HepG2 (cell line): ENCODE measurements around the gene NAV2. TPM values are rescaled to one million over a fixed set of nuclear protein-coding genes. Genes with fewer than 3 reads are reported as not detected.

Experiments
- CREB1 ChIP-seq, 2 experiments: fragments of 450-650 bp in 1 of 2; IDR thresholded peaks; 2 replicates each; pipeline ENCODE4 v1.6.1; 2016 to 2017; ENCODE audit warnings: control low read depth in 1 of 2, mild to moderate bottlenecking in 1 of 2, missing compliant biosample characterization in 1 of 2, missing genetic modification characterization in 1 of 2
- ELF3 ChIP-seq: IDR thresholded peaks from 2 replicates; pipeline ENCODE4 v1.6.1; 2016; ENCODE audit warnings: missing genetic modification reagents, missing compliant biosample characterization
- EP300 ChIP-seq, 3 experiments: sonication (generic) in 1 of 3; formaldehyde crosslinking in 1 of 3; IDR thresholded peaks; 2 replicates each; pipeline versions ENCODE4 v1.5.1 to v1.6.1; 2011 to 2020; ENCODE audit warnings: low read depth in 2 of 3, low read length in 2 of 3, borderline replicate concordance in 1 of 3, improper control_type of control experiment in 1 of 3, mild to moderate bottlenecking in 1 of 3, missing genetic modification reagents in 1 of 3, moderate library complexity in 1 of 3
- FOXA3 ChIP-seq: IDR thresholded peaks from 2 replicates; pipeline ENCODE4 v1.6.1; 2016; ENCODE audit warnings: missing genetic modification reagents, missing compliant biosample characterization
- HOMEZ ChIP-seq: IDR thresholded peaks from 2 replicates; pipeline ENCODE4 v1.6.1; 2016; ENCODE audit warnings: low read depth
- MAF1 ChIP-seq: sonication (generic); formaldehyde crosslinking; IDR thresholded peaks from 2 replicates; pipeline ENCODE4 v1.5.0; 2020; ENCODE audit warnings: missing genetic modification reagents, borderline replicate concordance
- SALL1 ChIP-seq: sonication (generic); formaldehyde crosslinking; IDR thresholded peaks from 2 replicates; pipeline ENCODE4 v1.8.0; 2022; ENCODE audit warnings: mild to moderate bottlenecking, missing genetic modification reagents
- SMC3 ChIP-seq: IDR thresholded peaks from 2 replicates; pipeline ENCODE4 v1.6.1; 2011; ENCODE audit warnings: low read length, improper control_type of control experiment
- SRF ChIP-seq: IDR thresholded peaks from 2 replicates; pipeline ENCODE4 v1.6.1; 2011; ENCODE audit warnings: mild to moderate bottlenecking, low read depth, low read length, moderate library complexity
- ZC3H13 ChIP-seq: sonication (generic); formaldehyde crosslinking; IDR thresholded peaks from 2 replicates; pipeline ENCODE4 v1.8.1; 2023; ENCODE audit warnings: mild to moderate bottlenecking, missing genetic modification reagents, moderate library complexity
- ZNF710 ChIP-seq: sonication (generic); formaldehyde crosslinking; IDR thresholded peaks from 2 replicates; pipeline ENCODE4 v1.5.0; 2020; ENCODE audit warnings: mild to moderate bottlenecking, missing genetic modification reagents, borderline replicate concordance
- ZNF740 ChIP-seq: sonication (generic); formaldehyde crosslinking; IDR thresholded peaks from 2 replicates; pipeline ENCODE4 v1.4.0; 2020; ENCODE audit warnings: missing genetic modification reagents
- ZNF792 ChIP-seq: IDR thresholded peaks from 2 replicates; pipeline ENCODE4 v1.6.1; 2016
- polyA plus RNA-seq, 8 experiments: library from polyadenylated mRNA; depleted of rRNA in 3 of 8; stranded (reverse) in 7 of 8; unstranded in 1 of 8; fragments of >200 nt; fragmentation: Illumina TruSeq in 4 of 8; extraction: Trizol in 4 of 8; gene quantifications; 2 replicates each; pipeline versions ENCODE4 v1.2.1 to v1.2.3, GENCODE V29; 2011 to 2016; ENCODE audit warnings: low read depth in 4 of 8, missing spikeins in 1 of 8, mixed read lengths in 1 of 8; ENCODE audit not compliant: insufficient read depth in 1 of 8
- total RNA-seq, 5 experiments: library from RNA; depleted of rRNA; stranded (reverse); fragments of >200 nt; fragmentation: Illumina TruSeq; extraction: Trizol; gene quantifications; 2 replicates each; pipeline ENCODE4 v1.2.3, GENCODE V29; 2016; ENCODE audit warnings: low read depth in 1 of 5
- TF ChIP-seq, protein P1 (sequence below): sonication (generic); formaldehyde crosslinking; IDR thresholded peaks from 2 replicates; pipeline ENCODE4 v1.5.0; 2020; ENCODE audit warnings: mild to moderate bottlenecking, missing genetic modification reagents, borderline replicate concordance
- TF ChIP-seq, protein P2 (sequence below), 2 experiments: sonication (generic) in 1 of 2; formaldehyde crosslinking in 1 of 2; IDR thresholded peaks; 2 replicates each; pipeline versions ENCODE4 v1.4.0 to v1.6.1; 2018 to 2020; ENCODE audit warnings: missing genetic modification reagents in 2 of 2, borderline replicate concordance in 1 of 2, low read depth in 1 of 2, mild to moderate bottlenecking in 1 of 2, missing biosample characterization in 1 of 2

The NAV2 gene
- total and polyA plus RNA-seq, 2 of the 13 experiments (the other 11 are each of a cell fraction or from before 2014, with no cell fraction given), result 9.3 to 34.6 TPM

DNA sequence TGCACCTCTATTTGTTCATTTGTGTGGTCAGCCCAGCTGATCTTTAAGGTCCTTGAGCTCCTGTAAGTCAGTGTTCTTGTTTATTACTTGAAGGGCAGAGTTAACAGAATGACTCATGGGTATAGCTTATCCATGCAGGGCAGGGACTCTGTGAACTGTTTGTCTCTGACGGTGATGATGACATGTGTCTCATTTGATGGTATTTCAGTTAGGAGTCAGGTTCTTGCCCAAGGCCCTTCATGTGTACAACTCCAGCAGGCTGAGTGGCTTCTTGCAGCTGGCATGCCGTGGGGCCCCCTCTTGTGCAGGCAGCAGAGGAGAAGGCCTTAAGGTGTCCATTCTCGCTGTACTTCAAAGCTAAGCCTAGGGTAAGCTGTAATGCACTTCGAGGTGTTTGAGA lies 282.5 kb downstream of the NAV2 start (continued):
- TF ChIP-seq, protein P1, sequence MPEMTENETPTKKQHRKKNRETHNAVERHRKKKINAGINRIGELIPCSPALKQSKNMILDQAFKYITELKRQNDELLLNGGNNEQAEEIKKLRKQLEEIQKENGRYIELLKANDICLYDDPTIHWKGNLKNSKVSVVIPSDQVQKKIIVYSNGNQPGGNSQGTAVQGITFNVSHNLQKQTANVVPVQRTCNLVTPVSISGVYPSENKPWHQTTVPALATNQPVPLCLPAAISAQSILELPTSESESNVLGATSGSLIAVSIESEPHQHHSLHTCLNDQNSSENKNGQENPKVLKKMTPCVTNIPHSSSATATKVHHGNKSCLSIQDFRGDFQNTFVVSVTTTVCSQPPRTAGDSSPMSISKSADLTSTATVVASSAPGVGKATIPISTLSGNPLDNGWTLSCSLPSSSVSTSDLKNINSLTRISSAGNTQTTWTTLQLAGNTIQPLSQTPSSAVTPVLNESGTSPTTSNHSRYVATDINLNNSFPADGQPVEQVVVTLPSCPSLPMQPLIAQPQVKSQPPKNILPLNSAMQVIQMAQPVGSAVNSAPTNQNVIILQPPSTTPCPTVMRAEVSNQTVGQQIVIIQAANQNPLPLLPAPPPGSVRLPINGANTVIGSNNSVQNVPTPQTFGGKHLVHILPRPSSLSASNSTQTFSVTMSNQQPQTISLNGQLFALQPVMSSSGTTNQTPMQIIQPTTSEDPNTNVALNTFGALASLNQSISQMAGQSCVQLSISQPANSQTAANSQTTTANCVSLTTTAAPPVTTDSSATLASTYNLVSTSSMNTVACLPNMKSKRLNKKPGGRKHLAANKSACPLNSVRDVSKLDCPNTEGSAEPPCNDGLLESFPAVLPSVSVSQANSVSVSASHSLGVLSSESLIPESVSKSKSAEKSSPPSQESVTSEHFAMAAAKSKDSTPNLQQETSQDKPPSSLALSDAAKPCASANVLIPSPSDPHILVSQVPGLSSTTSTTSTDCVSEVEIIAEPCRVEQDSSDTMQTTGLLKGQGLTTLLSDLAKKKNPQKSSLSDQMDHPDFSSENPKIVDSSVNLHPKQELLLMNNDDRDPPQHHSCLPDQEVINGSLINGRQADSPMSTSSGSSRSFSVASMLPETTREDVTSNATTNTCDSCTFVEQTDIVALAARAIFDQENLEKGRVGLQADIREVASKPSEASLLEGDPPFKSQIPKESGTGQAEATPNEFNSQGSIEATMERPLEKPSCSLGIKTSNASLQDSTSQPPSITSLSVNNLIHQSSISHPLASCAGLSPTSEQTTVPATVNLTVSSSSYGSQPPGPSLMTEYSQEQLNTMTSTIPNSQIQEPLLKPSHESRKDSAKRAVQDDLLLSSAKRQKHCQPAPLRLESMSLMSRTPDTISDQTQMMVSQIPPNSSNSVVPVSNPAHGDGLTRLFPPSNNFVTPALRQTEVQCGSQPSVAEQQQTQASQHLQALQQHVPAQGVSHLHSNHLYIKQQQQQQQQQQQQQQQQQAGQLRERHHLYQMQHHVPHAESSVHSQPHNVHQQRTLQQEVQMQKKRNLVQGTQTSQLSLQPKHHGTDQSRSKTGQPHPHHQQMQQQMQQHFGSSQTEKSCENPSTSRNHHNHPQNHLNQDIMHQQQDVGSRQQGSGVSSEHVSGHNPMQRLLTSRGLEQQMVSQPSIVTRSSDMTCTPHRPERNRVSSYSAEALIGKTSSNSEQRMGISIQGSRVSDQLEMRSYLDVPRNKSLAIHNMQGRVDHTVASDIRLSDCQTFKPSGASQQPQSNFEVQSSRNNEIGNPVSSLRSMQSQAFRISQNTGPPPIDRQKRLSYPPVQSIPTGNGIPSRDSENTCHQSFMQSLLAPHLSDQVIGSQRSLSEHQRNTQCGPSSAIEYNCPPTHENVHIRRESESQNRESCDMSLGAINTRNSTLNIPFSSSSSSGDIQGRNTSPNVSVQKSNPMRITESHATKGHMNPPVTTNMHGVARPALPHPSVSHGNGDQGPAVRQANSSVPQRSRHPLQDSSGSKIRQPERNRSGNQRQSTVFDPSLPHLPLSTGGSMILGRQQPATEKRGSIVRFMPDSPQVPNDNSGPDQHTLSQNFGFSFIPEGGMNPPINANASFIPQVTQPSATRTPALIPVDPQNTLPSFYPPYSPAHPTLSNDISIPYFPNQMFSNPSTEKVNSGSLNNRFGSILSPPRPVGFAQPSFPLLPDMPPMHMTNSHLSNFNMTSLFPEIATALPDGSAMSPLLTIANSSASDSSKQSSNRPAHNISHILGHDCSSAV (CRISPR knock-in tag), result no peak
- peak; percentile 67 for TF ChIP-seq CREB1 (IDR thresholded peaks at IDR 0.05)
- no peak for TF ChIP-seq CREB1 (CRISPR knock-in tag; IDR thresholded peaks at IDR 0.05)
- peak; percentile 67; the same call in 1 of the 2 replicates for TF ChIP-seq FOXA3 (CRISPR knock-in tag)
- TF ChIP-seq, protein P2, sequence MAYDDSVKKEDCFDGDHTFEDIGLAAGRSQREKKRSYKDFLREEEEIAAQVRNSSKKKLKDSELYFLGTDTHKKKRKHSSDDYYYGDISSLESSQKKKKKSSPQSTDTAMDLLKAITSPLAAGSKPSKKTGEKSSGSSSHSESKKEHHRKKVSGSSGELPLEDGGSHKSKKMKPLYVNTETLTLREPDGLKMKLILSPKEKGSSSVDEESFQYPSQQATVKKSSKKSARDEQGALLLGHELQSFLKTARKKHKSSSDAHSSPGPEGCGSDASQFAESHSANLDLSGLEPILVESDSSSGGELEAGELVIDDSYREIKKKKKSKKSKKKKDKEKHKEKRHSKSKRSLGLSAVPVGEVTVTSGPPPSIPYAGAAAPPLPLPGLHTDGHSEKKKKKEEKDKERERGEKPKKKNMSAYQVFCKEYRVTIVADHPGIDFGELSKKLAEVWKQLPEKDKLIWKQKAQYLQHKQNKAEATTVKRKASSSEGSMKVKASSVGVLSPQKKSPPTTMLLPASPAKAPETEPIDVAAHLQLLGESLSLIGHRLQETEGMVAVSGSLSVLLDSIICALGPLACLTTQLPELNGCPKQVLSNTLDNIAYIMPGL (CRISPR knock-in tag; IDR thresholded peaks at IDR 0.05; ENCODE audit: borderline replicate concordance in 1 of 2, low read depth in 1 of 2), result no peak
- peak; percentile 39; the same call in 1 of the 2 replicates for TF ChIP-seq SALL1 (CRISPR knock-in tag)
- TF ChIP-seq SMC3, result peak; percentile 29; the same call in 1 of the 2 replicates
- no peak for TF ChIP-seq SRF
- no peak for TF ChIP-seq MAF1 (CRISPR knock-in tag)
- TF ChIP-seq ZNF792 (CRISPR knock-in tag), result peak; percentile 19; the same call in 1 of the 2 replicates
- TF ChIP-seq ZC3H13 (CRISPR knock-in tag), result no peak
- TF ChIP-seq EP300 (IDR thresholded peaks at IDR 0.05; ENCODE audit: low read depth in 2 of 2, low read length in 2 of 2), result peak; percentile 34 to 39; a peak in 2 of 4 replicates
- TF ChIP-seq EP300 (CRISPR knock-in tag; IDR thresholded peaks at IDR 0.05; ENCODE audit: borderline replicate concordance), result peak; percentile 55; the same call in 1 of the 2 replicates
- TF ChIP-seq ZNF710 (CRISPR knock-in tag), result no peak
- TF ChIP-seq ZNF740 (CRISPR knock-in tag), result no peak
- no peak for TF ChIP-seq HOMEZ (CRISPR knock-in tag)
- TF ChIP-seq ELF3, result no peak
